ENCODE measurements around the gene DIP2C. TPM values are rescaled to one million over a fixed set of nuclear protein-coding genes. Genes with fewer than 3 reads are reported as not detected.

DIP2C gene
- polyA plus RNA-seq, 4 donors, result 3.1 to 13.3 (median 4.7) TPM

DNA sequence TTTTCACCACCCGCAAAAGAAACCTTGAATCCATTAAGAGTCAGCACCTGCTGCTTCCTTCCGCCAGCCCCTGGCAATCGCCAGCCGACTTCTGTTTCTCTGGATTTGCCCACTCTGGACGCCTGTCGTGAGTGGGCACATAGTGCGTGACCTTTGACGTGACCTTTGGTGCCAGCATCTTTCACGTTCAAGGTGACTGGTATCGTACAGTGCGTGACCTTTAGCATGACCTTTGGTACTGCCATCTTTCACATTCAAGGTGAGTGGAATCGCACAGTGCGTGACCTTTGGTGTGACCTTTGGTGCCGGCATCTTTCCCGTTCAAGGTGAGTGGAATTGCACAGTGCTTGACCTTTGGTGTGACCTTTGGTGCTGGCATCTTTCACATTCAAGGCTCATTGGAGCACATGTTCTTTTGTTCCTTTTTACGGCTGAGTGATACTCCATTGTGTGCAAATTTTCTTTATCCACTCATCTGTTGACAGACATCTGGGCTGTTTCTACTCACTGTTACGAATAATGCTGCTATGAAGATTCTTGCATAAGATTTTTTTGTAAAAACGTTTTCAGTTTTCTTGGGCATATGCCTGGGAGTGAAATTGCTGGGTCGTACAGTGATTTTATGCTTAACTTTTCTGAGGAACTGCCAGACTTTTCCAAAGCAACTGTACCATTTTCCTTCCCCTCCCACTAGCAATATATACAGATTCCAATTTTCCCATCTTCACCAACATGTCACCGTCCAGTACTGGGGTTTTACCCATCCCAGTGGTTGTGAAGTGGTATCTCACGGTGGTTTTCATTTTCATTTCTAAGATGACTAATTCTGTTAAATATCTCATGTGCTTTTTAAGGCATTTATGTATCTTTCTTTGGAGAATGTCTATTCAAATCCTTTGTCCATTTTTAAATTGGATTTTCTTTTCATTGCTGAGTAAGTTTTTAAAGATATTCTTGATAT lies 145.3 kb downstream of the DIP2C start:
- Histone ChIP-seq H3K27ac (ENCODE audit: low read depth in 1 of 3, low read length in 2 of 3) (no peak overlapping the region), H3K9me3 (ENCODE audit: control insufficient read depth in 2 of 2, insufficient read depth in 1 of 2, low read depth in 1 of 2, low read length in 1 of 2) (no peaks in the 10 kb centered on the region), H3K4me1 (ENCODE audit: control insufficient read depth in 3 of 3, insufficient read depth in 2 of 3, low read depth in 1 of 3, low read length in 2 of 3) (peaks cover 0 to 23% (median 3%) of the 10 kb centered on the region in 3 donors), H3K36me3 (ENCODE audit: control insufficient read depth in 3 of 3, insufficient read depth in 2 of 3, low read depth in 1 of 3, low read length in 3 of 3) (peaks cover 0 to 7% (median 0%) of the 10 kb centered on the region in 3 donors), H3K27me3 (ENCODE audit: control insufficient read depth in 3 of 3, insufficient read depth in 3 of 3, low read length in 3 of 3) (no peaks in the 10 kb centered on the region), H3K4me3 (ENCODE audit: low read depth in 1 of 3, low read length in 3 of 3) (no peak overlapping the region)
- 85 to 88% (median 86%) methylated on average over 21 of the region's 21 CpGs for WGBS, 3 donors
- no peak for FAIRE-seq
- no peak for DNase-seq

DNA sequence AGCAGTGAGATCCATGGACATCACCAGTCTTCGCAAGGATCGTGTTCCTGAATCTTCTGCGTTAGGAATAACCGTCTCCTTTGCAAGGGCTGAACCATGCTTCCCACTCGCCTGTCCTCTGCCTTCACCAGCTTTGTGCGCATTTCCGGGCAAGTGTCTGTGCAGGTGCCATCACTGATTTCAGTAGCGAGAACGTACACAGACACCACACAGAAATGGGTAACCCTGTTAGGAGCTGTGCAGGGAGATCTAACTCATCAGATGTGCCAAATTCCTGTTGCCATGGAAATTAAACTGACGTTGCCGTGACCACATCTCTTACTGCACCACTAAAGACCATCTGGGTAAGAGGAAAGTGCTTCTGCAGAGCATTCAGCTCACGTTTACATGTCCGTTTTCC lies 146.3 kb downstream of the DIP2C start:
- 92 to 97% (median 95%) methylated on average over 13 of the region's 13 CpGs for WGBS, 3 donors
- DNase-seq, result no peak
- Histone ChIP-seq H3K4me3 (ENCODE audit: low read depth in 1 of 3, low read length in 3 of 3) (no peak overlapping the region), H3K4me1 (ENCODE audit: control insufficient read depth in 3 of 3, insufficient read depth in 2 of 3, low read depth in 1 of 3, low read length in 2 of 3) (peaks cover 0 to 23% (median 3%) of the 10 kb centered on the region in 3 donors), H3K9me3 (ENCODE audit: control insufficient read depth in 2 of 2, insufficient read depth in 1 of 2, low read depth in 1 of 2, low read length in 1 of 2) (no peaks in the 10 kb centered on the region), H3K27ac (ENCODE audit: low read depth in 1 of 3, low read length in 2 of 3) (no peak overlapping the region), H3K36me3 (ENCODE audit: control insufficient read depth in 3 of 3, insufficient read depth in 2 of 3, low read depth in 1 of 3, low read length in 3 of 3) (peaks cover 0 to 9% (median 0%) of the 10 kb centered on the region in 3 donors), H3K27me3 (ENCODE audit: control insufficient read depth in 3 of 3, insufficient read depth in 3 of 3, low read length in 3 of 3) (no peaks in the 10 kb centered on the region)
- FAIRE-seq, result no peak

DNA sequence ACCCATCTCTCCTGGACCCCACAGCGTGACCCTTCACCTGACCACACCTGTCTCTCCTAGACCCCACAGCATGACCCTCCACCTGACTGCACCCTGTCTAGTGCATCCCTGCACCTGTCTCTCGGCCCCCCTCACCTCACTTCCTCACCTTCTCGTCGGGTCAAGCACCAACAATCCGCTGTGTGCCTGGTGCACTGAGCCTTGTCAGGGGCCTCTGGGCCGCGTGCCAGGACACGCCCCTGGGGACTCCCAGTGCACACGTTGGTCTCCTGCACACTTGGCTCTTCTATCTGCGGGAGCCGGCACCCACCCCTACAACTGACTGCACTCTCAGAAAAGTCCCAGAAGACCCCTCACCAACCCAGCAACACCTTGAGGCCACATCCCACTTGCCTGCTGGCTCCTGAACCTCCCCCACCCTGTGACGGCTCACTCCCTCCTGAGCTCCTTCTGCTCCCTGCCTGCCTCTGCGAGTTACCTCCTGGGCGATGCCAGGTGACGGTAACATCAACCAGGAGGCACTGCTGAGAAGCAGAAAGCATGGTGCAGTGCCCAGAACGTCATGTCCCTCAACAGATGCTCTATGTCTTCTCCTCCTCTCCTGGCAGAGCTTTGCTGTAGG lies 147.6 kb downstream of the DIP2C start:
- peaks cover 0 to 9% (median 0%) of the 10 kb centered on the region in 3 donors for H3K36me3 ChIP-seq (ENCODE audit: control insufficient read depth in 3 of 3, insufficient read depth in 2 of 3, low read depth in 1 of 3, low read length in 3 of 3)
- WGBS, 3 donors, result 19 to 58% (median 40%) methylated on average over 16 of the region's 16 CpGs
- DNase-seq (peak; percentile 14 to 54), FAIRE-seq (no peak)
- H3K27me3 ChIP-seq (ENCODE audit: control insufficient read depth in 3 of 3, insufficient read depth in 3 of 3, low read length in 3 of 3), result no peaks in the 10 kb centered on the region
- no peak overlapping the region for H3K27ac ChIP-seq (ENCODE audit: low read depth in 1 of 3, low read length in 2 of 3)
- peaks cover 0 to 17% (median 3%) of the 10 kb centered on the region in 3 donors for H3K4me1 ChIP-seq (ENCODE audit: control insufficient read depth in 3 of 3, insufficient read depth in 2 of 3, low read depth in 1 of 3, low read length in 2 of 3)
- no peak overlapping the region for H3K4me3 ChIP-seq (ENCODE audit: low read depth in 1 of 3, low read length in 3 of 3)
- no peaks in the 10 kb centered on the region for H3K9me3 ChIP-seq (ENCODE audit: control insufficient read depth in 2 of 2, insufficient read depth in 1 of 2, low read depth in 1 of 2, low read length in 1 of 2)

DNA sequence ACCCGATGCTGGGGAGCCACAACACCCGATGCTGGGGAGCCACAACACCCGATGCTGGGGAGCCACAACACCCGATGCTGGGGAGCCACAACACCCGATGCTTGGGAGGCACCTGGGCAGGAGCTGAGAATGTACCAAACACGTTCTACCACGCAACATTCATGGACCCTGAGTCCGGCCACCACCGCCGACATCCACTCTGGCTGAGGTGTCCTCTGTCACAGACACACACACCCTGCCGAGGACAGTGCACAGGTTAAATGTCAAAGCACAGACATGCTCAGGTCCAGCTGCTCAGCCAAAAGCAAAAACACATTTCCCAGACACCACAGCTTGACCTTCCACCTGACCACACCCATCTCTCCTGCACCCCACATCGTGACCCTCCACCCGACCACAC lies 148.4 kb downstream of the DIP2C start:
- FAIRE-seq (no peak), DNase-seq (no peak)
- Histone ChIP-seq H3K27ac (ENCODE audit: low read depth in 1 of 3, low read length in 2 of 3) (no peak overlapping the region), H3K4me1 (ENCODE audit: control insufficient read depth in 3 of 3, insufficient read depth in 2 of 3, low read depth in 1 of 3, low read length in 2 of 3) (peaks cover 0 to 10% (median 0%) of the 10 kb centered on the region in 3 donors), H3K36me3 (ENCODE audit: control insufficient read depth in 3 of 3, insufficient read depth in 2 of 3, low read depth in 1 of 3, low read length in 3 of 3) (peaks cover 0 to 9% (median 0%) of the 10 kb centered on the region in 3 donors), H3K9me3 (ENCODE audit: control insufficient read depth in 2 of 2, insufficient read depth in 1 of 2, low read depth in 1 of 2, low read length in 1 of 2) (no peaks in the 10 kb centered on the region), H3K27me3 (ENCODE audit: control insufficient read depth in 3 of 3, insufficient read depth in 3 of 3, low read length in 3 of 3) (no peaks in the 10 kb centered on the region), H3K4me3 (ENCODE audit: low read depth in 1 of 3, low read length in 3 of 3) (no peak overlapping the region)
- whole genome bisulfite sequencing, 3 donors, result 72 to 85% (median 79%) methylated on average over 10 to 13 of the region's 13 CpGs

DNA sequence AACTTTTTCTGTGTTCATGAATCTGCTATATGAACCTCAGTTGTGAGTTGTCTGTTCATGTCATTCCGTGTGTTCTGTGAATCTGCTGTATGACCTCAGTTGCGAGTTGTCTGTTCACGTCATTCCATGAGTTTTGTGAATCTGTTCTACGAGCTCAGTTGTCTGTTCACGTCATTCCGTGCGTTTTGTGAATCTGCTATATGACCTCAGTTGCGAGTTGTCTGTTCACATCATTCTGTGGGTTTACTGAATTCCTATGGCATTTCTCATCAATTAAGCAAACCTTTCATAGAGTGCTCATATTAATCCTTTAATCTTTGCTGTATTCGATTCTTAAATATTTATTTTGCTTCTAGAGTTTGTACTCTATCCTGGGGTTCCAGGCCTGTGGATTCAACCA lies 150.6 kb downstream of the DIP2C start:
- H3K36me3 ChIP-seq (ENCODE audit: control insufficient read depth in 3 of 3, insufficient read depth in 2 of 3, low read depth in 1 of 3, low read length in 3 of 3), result peaks cover 0 to 8% (median 0%) of the 10 kb centered on the region in 3 donors
- no peak overlapping the region for H3K27ac ChIP-seq (ENCODE audit: low read depth in 1 of 3, low read length in 2 of 3)
- peaks cover 0 to 10% (median 0%) of the 10 kb centered on the region in 3 donors for H3K4me1 ChIP-seq (ENCODE audit: control insufficient read depth in 3 of 3, insufficient read depth in 2 of 3, low read depth in 1 of 3, low read length in 2 of 3)
- no peak overlapping the region for H3K4me3 ChIP-seq (ENCODE audit: low read depth in 1 of 3, low read length in 3 of 3)
- no peaks in the 10 kb centered on the region for H3K27me3 ChIP-seq (ENCODE audit: control insufficient read depth in 3 of 3, insufficient read depth in 3 of 3, low read length in 3 of 3)
- no peaks in the 10 kb centered on the region for H3K9me3 ChIP-seq (ENCODE audit: control insufficient read depth in 2 of 2, insufficient read depth in 1 of 2, low read depth in 1 of 2, low read length in 1 of 2)
- 85 to 90% (median 88%) methylated on average over 9 of the region's 9 CpGs for WGBS, 3 donors
- FAIRE-seq (no peak), DNase-seq (no peak)

DNA sequence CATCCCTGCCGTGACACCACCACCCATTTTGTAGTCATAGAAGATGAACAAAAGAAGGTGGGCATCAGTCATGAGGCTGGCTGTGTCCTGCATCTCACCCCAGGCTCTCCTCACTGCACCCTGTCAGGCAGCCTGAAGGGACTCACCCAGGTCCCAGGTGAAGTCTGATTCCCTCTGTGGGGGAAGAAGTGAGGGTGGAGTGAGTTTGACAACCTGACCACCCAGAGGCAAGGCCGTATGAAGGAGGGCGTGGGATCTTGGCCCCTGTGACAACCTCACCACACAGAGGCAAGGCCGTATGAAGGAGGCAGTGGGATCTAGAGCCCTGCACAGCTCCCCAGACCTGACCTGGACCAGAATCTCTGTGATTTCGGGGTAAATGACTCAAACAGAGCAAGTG lies 152.5 kb downstream of the DIP2C start:
- 81 to 84% (median 82%) methylated on average over 5 of the region's 5 CpGs for WGBS, 3 donors
- Histone ChIP-seq H3K27me3 (ENCODE audit: control insufficient read depth in 3 of 3, insufficient read depth in 3 of 3, low read length in 3 of 3) (no peaks in the 10 kb centered on the region), H3K4me3 (ENCODE audit: low read depth in 1 of 3, low read length in 3 of 3) (no peak overlapping the region), H3K36me3 (ENCODE audit: control insufficient read depth in 3 of 3, insufficient read depth in 2 of 3, low read depth in 1 of 3, low read length in 3 of 3) (peaks cover 0 to 2% (median 0%) of the 10 kb centered on the region in 3 donors), H3K27ac (ENCODE audit: low read depth in 1 of 3, low read length in 2 of 3) (no peak overlapping the region), H3K4me1 (ENCODE audit: control insufficient read depth in 3 of 3, insufficient read depth in 2 of 3, low read depth in 1 of 3, low read length in 2 of 3) (peaks cover 0 to 7% (median 0%) of the 10 kb centered on the region in 3 donors), H3K9me3 (ENCODE audit: control insufficient read depth in 2 of 2, insufficient read depth in 1 of 2, low read depth in 1 of 2, low read length in 1 of 2) (no peaks in the 10 kb centered on the region)
- FAIRE-seq (no peak), DNase-seq (no peak)

DNA sequence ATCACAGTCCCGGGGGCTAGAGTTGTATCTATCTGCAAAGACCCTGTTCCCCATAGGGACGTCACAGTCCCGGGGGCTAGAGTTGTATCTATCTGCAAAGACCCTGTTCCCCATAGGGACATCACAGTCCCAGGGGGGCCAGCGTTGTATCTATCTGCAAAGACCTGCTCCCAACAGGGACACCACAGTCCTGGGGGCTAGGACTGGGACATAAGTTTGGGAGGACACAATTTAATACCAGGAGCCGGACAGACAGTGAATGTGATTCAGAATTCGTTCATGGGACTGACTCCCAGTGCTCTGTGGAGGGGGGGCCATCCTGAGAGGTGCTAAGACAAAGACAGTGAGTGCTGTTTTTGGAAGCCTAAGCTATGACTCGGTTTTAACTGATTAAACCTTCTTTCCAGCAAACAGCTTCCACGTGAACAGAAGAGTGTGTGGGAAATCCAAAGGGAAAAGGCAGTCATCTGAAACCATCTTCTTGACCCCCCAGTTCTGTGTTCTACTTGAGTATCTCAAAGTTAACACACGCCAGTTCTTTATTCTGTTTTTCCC lies 153.0 kb downstream of the DIP2C start:
- DNase-seq, result no peak
- no peak for FAIRE-seq
- Histone ChIP-seq H3K36me3 (ENCODE audit: control insufficient read depth in 3 of 3, insufficient read depth in 2 of 3, low read depth in 1 of 3, low read length in 3 of 3) (peaks cover 0 to 2% (median 0%) of the 10 kb centered on the region in 3 donors), H3K27ac (ENCODE audit: low read depth in 1 of 3, low read length in 2 of 3) (no peak overlapping the region), H3K9me3 (ENCODE audit: control insufficient read depth in 2 of 2, insufficient read depth in 1 of 2, low read depth in 1 of 2, low read length in 1 of 2) (no peaks in the 10 kb centered on the region), H3K4me1 (ENCODE audit: control insufficient read depth in 3 of 3, insufficient read depth in 2 of 3, low read depth in 1 of 3, low read length in 2 of 3) (peaks cover 0 to 2% (median 0%) of the 10 kb centered on the region in 3 donors), H3K4me3 (ENCODE audit: low read depth in 1 of 3, low read length in 3 of 3) (no peak overlapping the region), H3K27me3 (ENCODE audit: control insufficient read depth in 3 of 3, insufficient read depth in 3 of 3, low read length in 3 of 3) (no peaks in the 10 kb centered on the region)
- WGBS, 3 donors, result 78 to 84% (median 82%) methylated on average over 9 of the region's 9 CpGs

DNA sequence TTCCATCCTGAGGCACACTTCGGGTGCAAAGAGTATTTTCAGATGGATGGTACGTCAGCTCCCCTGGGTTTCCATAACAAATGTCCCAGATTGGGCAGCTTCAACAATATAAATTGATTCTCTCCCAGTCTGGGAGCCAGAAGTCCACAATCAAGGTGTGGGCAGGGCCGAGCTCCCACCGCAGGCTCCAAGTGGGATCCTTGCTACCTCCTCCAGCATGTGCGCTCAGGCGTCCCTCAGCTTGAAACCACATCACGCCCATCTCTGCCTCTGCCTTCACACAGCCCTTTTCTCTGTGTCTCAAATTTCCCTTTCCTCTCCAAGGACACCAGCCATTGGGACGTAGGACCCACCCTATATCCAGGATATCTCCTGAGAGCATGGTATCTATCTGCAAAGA lies 153.5 kb downstream of the DIP2C start:
- FAIRE-seq (no peak), DNase-seq (no peak)
- Histone ChIP-seq H3K27me3 (ENCODE audit: control insufficient read depth in 3 of 3, insufficient read depth in 3 of 3, low read length in 3 of 3) (no peaks in the 10 kb centered on the region), H3K4me3 (ENCODE audit: low read depth in 1 of 3, low read length in 3 of 3) (no peak overlapping the region), H3K36me3 (ENCODE audit: control insufficient read depth in 3 of 3, insufficient read depth in 2 of 3, low read depth in 1 of 3, low read length in 3 of 3) (peaks cover 0 to 2% (median 0%) of the 10 kb centered on the region in 3 donors), H3K4me1 (ENCODE audit: control insufficient read depth in 3 of 3, insufficient read depth in 2 of 3, low read depth in 1 of 3, low read length in 2 of 3) (no peaks in the 10 kb centered on the region), H3K27ac (ENCODE audit: low read depth in 1 of 3, low read length in 2 of 3) (no peak overlapping the region), H3K9me3 (ENCODE audit: control insufficient read depth in 2 of 2, insufficient read depth in 1 of 2, low read depth in 1 of 2, low read length in 1 of 2) (no peaks in the 10 kb centered on the region)
- 88 to 95% (median 90%) methylated on average over 8 of the region's 8 CpGs for WGBS, 3 donors

All from small intestine (tissue), 7 donors.